ENCODE results near the gene HSBP1L1. TPM values are rescaled to one million over a fixed set of nuclear protein-coding genes. Genes with fewer than 3 reads are reported as not detected.

The HSBP1L1 gene
- total RNA-seq, 1 donor from 2014 or later, result 1.3 TPM

DNA sequence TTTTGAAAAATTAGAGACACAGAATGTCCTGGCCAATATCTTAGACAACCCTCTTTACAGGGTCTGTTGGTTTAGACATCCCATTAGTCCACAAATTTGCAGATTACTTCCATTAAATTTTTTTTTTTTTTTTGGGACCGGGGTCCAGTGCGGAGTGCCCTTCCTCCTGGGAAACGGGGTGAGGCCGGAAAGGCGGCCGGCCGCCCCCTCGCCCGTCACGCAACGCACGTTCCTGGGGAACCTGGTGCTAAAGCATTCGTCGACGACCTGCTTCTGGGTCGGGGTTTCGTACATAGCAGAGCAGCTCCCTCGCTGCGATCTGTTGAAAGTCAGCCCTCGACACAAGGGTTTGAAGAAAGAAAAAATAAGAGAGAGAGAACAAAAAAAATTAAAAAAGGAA, 48.3 kb downstream of the HSBP1L1 start:
- TF ChIP-seq, protein P1, sequence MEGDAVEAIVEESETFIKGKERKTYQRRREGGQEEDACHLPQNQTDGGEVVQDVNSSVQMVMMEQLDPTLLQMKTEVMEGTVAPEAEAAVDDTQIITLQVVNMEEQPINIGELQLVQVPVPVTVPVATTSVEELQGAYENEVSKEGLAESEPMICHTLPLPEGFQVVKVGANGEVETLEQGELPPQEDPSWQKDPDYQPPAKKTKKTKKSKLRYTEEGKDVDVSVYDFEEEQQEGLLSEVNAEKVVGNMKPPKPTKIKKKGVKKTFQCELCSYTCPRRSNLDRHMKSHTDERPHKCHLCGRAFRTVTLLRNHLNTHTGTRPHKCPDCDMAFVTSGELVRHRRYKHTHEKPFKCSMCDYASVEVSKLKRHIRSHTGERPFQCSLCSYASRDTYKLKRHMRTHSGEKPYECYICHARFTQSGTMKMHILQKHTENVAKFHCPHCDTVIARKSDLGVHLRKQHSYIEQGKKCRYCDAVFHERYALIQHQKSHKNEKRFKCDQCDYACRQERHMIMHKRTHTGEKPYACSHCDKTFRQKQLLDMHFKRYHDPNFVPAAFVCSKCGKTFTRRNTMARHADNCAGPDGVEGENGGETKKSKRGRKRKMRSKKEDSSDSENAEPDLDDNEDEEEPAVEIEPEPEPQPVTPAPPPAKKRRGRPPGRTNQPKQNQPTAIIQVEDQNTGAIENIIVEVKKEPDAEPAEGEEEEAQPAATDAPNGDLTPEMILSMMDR (IDR thresholded peaks at IDR 0.05), result no peak
- Histone ChIP-seq H3K4me1 (no peaks in the 10 kb centered on the region), H3K27ac (no peak overlapping the region), H3K36me3 (no peaks in the 10 kb centered on the region), H3K4me3 (no peak overlapping the region), H3K27me3 (no peaks in the 10 kb centered on the region), H3K9me3 (peaks cover 10 to 50% of the 10 kb centered on the region in 2 donors)
- intact Hi-C loops (cut with DNase I), result no loop called here
- DNase-seq (ENCODE audit: low spot score in 2 of 2), result no peak

Other genes starting within 250 kb of the HSBP1L1 start
- gene KCNG2, start 166.7 kb upstream of the HSBP1L1 start, total RNA-seq, result not detected
- 52.9 TPM for gene SLC66A2, start 13.0 kb upstream of the HSBP1L1 start, total RNA-seq
- 16.5 TPM for gene TXNL4A, start 23.9 kb downstream of the HSBP1L1 start, total RNA-seq
- 23.1 TPM for gene RBFA, start 69.8 kb downstream of the HSBP1L1 start, total RNA-seq
- gene ADNP2, start 144.6 kb downstream of the HSBP1L1 start, total RNA-seq, result 6.8 TPM

Data from ascending aorta (tissue), 2 donors.